Erythroblast (primary cell): ENCODE measurements around the gene OR4D5.

ENCODE experiments used
- GATA1 ChIP-seq: IDR thresholded peaks from 2 replicates; pipeline ENCODE4 v1.6.1; 2011; ENCODE audit warnings: low read depth, mild to moderate bottlenecking, control low read depth, low read length, moderate library complexity
- POLR2A ChIP-seq: IDR thresholded peaks from 2 replicates; pipeline ENCODE4 v1.6.1; 2011; ENCODE audit warnings: mild to moderate bottlenecking, low read length

DNA sequence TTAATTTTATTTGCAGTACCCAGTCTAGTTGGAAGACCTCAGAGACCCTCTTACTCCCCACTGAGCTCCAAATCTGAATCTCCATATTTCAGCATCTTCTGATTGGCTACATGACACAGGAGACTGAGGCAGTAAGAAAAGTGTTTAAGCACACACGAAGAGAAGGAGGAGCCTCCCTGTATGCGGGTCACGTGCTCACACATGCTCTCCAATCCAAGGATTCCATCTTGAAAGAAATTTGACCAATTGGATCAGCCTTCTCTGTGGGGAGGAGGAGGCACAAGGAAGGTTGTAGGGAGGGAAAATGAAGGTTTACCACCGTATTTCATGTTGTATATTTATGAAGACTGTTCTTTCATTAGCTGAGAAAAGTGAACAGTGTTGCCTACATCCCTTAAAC lies 3.0 kb downstream of the OR4D5 start:
- no peak for TF ChIP-seq POLR2A
- no peak for TF ChIP-seq GATA1
